GM19452 (cell line): ENCODE data around the gene LARGE2.

ENCODE experiments used
- ATAC-seq: cut with Tn5 transposase; IDR thresholded peaks from one replicate; pipeline ENCODE4 v1.9.1; 2021; ENCODE audit not compliant: unreplicated experiment

Gene LARGE2

DNA sequence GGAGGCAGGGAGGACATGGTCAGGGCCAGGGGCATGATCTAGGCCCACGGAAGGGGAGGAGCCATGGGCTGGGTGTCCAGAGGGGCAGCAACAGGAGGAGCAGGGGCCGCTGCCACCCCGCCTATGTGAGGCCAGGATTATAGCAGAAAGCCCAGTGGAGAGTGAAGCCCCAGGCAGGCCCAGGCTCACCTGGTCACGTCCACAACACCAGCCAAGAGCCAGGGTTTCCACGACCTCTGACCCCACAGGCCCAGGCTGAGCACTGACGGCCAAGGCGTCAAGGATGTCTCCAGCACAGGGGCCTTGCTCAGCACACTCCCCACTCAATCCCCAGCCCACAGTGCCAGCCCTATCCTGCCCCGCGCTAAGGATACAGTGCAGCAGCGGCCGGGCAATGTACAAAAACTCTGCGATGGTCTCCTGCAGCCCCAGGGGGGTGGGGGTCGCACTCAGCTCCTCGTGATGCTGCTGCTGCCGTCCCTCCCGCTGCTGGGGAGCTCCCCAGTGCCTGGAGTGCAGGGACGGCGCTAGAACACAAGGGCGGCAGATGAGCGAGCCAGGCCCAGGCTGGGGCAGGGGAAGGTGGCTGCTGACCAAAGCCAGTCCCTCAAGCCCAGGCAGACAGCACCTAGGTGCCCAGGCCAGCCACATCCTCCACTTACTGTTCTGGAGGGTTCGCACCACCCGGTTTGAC lies 8.4 kb upstream of the LARGE2 start:
- ATAC-seq = no peak

DNA sequence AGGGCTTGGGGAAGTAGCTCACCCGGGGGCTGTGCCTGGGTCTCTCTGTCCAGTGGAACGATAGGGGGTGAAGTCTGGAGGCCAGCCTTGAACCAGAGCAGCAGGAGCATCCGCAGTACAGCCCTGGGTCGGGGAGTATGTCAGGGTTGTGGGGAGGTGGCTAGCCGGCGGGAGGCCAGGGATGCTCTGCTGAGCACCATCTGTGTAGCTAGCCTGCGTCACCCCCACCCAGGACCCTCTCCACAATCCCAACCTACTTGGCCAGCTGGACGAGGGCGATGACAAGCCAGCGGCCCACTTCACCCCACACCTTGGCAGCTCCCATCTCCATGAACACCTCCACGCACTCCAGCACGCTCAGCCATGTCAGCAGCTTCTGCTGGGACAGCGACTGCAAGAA lies 7.0 kb upstream of the LARGE2 start:
- no peak for ATAC-seq

DNA sequence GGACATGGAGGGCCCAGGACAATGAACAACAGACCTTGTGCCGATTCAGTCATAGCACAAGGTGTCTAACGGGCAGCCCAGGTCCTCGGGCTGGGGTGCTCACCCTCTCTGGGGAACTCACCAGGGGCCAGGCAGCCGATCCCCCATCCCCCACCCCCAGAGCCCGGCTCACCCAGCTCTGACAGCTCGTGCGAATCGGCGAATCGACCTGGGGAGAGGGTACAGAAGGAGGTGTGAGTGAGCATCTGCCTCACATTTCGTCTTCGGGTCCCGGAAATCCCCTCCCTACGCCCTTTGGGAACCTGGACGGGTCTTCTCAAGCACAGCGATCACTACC lies 5.2 kb upstream of the LARGE2 start:
- ATAC-seq = peak; percentile 5

DNA sequence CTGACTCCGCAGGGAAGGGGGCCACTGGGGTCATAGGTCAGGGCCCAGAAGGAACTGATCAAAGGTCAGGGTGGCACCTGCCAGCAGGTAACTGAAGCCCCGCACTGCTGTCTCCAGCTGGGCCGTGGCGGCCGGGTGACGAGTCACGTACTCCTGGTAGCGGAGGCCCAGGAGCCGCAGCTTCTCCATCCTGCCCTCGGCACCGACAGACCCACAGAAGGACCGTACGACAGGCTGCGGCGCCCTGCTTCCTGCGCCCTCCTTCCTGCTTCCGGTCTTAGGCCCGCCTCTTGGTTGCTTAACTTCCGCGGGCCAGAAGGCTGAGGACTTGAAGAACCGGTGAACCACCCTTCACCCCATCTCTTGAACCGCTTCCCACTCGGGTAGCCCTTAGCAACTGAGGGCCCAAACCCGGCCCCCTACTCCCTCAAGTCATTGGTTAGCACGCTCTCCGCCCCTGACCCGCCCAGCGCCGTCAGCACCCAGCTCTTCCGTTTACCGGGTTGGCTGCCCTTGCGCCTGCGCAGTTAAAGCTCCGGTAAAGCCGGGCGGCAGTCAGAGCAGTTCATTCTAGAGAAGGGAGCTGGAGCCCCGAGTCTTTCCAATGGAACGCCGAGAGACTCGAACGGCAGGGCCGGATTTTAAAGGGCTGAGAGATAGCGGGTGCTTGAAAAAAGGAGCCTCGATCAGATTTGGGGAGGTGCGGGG lies 4.7 kb upstream of the LARGE2 start, which contains the start of gene PEX16:
Gene PEX16 (minus strand): TSS at position 255 of the 708 bp plus-strand sequence. CDS start 66 bp downstream, at position 189.
- peak; percentile 92 for ATAC-seq

DNA sequence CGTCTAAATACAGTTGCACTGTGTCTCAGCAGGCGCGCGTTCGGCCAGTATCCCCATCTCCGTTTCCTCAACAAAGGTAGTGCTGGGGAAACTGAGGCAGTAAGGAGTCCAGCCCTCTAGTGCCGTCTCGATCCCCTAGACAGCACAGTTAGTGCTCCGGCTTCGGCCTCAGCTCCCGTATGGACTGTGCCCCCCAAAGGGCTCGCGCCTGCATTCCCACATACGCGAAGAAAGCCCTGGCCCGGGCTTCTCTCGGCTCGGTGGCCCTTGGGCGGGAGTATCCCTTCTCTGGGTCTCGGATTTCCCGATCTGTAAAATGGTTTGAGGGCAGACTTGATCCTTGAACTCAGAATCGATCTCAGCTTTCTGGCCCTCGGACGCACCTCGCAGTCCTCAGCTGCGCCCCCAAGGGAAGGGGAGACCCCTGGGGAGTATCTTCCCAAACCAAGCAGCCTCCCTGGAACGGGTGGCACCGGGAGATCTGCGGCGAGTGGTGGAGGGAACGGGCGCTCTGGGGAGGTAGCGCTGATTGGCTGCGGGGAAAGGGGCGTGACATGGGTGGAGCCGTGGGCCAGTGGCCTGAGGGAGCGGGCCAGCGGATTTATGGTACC lies 4.0 kb upstream of the LARGE2 start:
- no peak for ATAC-seq

DNA sequence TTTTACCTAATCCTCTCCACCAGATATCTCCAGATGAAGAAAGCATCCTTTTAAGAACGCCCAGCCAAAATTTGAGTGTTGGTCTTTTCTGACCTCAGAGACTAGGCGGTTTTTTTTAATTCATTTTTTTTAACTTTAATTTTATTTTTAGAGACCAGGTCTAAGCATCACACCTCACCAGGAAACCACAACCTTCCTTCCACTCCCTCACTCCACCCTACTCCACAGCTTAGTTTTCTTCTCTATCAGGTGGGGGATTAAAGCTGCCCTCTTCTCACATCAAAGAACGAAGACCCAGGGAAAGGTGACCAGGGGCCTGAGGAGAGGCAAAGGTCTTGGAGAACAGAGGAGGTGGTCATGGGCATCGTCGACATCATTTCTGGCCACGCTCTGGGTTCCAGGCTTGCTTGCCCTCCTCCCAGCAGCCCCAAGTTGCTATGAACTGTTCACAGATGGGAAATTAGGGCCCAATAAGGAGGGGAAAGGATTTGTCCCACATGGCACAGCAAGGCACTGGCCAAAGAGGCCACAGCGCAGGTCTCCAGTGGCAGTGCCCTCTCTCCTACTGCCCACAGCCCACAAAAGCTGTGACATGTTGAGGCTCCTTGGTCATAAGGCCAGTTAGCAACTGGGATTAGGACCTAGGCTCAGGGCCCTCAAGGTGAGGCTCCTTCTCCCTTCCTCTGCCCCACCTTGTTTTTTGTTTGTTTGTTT lies 3.3 kb upstream of the LARGE2 start:
- ATAC-seq = no peak

DNA sequence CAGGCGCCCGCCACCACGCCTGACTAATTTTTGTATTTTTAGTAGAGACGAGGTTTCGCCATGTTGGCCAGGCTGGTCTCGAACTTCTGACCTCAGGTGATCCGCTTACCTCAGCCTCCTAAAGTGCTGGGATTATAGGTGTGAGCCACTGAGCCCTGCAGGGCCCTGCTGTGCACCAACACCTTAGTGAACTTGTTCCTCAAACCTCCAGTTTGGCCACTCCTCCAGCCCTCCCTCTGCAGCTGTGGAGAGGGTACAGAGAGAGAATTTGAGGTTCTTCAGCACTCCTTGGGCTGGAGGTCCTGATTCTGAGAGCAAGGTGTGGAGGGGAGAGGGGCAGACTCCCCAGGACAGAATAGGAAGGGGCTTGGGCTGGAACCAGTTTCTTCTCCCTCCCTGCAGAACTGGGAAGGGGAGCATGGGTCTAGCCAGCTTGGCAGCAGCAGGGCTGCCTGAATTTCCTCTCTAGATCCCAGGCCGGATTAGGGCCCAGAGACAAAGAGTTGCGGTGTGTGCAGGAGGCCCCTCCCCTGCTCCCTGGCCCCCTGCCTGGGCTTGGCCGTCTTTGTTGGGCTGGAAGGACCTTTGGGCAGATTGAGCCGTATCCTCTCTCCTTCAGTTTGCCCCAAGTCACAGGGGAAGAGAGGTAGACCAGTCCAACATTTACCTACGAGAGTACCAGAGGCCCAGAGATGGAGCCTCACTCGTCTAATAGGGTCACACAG lies 2.5 kb upstream of the LARGE2 start:
- no peak for ATAC-seq

DNA sequence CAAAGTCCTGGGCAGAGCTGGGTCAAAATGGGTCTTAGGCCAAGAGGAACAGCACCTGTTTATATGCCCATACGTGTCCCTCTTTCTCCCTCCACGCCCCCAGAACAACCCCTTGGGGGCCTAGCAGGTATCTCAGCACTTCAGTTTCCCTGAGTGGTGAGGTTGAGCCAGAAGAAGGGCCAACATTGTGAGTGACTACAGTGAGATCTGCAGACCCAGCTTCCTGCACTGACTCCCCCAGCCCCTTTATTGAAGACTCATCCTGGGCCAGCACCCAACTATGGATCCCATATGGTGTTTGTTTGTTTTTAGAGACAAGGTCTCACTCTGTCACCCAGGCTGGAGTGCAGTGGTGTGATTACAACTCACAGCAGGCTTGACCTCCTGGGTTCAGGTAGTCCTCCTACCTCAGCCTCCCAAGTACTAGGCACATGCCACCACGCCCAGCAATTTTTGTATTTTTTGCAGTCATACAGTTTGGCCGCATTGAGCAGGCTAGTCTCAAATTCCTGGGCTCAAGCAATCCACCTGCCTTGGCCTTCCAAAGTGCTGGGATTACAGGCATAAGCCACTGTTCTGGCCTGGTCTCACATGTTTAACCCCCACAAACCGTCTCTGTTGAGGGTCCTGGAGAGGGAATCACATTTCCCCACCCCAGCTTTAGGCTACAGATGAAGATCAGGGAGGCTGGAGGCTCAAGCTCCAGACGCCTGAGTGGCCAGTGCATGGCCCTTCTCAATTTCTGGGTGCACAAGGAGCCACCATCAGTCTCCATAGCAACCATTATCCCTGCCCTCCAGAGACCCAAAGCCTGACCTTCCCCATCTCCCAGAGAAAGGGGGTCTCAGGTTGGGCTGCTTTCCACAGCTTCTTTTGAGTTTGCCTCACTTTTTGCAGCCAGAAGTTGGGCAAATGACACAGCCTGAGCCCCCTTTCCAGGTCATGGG lies 1.7 kb upstream of the LARGE2 start:
- ATAC-seq = no peak

DNA sequence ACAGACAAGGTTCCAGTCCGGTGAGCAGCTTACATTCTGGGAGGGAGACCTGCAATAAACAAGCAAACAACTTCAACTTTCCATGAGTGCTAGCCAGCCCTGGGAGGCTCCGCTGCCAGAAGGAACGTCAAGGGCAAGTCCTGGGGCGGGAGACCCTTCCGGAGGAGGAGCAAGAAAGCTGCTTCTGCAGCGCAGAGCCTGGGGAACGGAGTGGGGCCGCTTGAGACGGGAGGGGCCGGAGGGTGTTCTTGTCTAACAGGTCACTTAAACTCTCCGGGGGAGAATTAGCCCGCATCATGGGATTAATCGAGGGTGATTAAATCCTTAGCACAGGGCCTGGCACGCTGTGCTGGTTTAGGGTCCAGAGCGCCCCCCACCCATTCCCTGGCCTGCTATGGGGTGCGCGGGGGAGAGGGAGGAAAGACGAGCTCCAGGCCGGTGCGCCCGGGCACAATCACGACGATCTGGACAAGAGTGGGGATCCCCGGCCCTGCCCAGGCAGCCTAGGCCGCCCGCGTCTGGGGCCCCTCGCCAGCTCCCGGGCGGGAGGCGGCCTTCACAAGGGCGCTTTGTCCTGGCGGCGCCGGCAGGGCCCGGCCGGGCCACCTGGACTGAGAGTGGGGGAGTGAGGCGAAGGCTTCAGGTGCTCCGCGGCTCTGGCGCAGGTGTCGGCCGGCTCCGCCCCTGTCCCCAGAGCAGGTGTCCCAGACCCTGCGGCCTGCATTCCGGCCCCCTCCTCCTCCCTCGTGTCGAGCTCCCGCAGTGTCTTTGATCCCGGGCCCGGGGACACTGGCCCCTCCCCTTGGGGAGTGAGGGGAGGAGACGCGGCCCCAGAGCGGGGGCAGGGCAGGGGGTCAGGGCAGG lies 663 bp upstream of the LARGE2 start:
- no peak for ATAC-seq

DNA sequence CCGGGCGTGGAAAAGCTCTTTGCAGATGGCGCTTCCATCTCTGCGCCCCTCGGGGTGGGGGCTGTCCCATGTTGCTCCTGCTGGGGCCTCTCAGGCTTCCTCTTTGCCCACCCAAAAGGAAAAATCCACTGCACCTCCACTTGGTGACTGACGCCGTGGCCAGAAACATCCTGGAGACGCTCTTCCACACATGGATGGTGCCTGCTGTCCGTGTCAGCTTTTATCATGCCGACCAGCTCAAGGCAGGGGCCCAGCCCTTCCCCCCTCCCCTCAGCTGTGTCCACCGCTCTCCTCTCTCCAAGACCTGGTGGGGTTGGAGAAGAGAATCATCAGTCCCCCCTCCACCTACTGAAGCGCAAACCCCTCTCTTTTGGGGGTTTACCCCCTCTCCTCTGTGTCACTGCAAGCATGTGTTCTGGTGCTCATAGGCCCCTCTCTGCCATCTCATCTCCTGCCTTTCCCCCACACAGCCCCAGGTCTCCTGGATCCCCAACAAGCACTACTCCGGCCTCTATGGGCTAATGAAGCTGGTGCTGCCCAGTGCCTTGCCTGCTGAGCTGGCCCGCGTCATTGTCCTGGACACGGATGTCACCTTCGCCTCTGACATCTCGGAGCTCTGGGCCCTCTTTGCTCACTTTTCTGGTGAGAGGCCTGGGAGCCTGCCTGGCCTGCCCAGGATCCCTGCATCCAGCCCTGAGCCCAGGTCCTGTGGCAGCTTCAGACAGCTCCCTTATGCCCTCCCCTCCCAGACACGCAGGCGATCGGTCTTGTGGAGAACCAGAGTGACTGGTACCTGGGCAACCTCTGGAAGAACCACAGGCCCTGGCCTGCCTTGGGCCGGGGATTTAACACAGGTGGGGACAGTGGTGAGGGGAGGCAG lies 1.8 kb downstream of the LARGE2 start:
- no peak for ATAC-seq

DNA sequence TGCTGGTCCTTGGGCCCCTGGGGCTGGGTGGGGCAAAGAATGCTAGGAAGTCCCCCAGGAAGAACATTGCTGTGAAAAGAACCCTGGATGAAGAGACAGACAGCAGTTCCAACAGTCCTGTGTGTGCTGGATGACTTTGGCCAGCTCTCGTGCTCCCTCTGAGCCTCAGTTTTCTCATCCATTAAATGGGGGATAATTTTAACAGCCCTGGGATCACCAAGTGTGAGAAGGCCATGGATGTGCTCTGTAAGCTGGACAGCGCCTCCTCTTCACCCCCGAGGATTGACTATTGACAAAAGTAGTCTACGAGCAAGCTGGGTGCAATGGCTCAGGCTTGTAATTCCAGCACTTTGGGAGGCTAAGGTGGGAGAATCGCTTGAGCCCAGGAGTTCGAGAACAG lies 2.5 kb downstream of the LARGE2 start:
- ATAC-seq = no peak

DNA sequence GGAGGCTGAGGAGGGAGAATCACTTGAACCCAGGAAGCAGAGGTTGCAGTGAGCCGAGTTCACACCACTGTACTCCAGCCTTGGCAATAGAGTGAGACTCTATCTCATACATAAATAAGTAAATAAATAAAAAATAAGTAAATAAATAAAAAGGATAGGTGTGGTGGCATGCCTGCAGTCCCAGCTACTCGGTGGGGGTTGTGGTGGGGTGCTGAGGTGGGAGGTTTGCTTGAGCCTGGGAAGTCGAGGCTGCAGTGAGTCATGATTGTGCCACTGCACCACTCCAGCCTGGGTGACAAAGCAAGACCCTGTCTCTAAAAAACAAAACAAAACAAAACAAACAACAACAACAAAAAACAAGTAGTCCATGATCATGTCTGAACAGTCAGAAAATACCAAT lies 3.1 kb downstream of the LARGE2 start:
- no peak for ATAC-seq

DNA sequence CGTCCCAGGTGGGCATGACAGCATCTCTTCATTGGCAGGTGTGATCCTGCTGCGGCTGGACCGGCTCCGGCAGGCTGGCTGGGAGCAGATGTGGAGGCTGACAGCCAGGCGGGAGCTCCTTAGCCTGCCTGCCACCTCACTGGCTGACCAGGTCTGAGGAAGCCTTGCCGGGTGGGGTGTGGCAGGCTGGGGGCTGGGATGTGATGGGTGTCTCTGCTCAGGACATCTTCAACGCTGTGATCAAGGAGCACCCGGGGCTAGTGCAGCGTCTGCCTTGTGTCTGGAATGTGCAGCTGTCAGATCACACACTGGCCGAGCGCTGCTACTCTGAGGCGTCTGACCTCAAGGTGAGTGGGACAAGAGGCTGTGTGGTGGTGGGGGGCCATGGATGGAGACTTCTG lies 3.5 kb downstream of the LARGE2 start:
- ATAC-seq = no peak

DNA sequence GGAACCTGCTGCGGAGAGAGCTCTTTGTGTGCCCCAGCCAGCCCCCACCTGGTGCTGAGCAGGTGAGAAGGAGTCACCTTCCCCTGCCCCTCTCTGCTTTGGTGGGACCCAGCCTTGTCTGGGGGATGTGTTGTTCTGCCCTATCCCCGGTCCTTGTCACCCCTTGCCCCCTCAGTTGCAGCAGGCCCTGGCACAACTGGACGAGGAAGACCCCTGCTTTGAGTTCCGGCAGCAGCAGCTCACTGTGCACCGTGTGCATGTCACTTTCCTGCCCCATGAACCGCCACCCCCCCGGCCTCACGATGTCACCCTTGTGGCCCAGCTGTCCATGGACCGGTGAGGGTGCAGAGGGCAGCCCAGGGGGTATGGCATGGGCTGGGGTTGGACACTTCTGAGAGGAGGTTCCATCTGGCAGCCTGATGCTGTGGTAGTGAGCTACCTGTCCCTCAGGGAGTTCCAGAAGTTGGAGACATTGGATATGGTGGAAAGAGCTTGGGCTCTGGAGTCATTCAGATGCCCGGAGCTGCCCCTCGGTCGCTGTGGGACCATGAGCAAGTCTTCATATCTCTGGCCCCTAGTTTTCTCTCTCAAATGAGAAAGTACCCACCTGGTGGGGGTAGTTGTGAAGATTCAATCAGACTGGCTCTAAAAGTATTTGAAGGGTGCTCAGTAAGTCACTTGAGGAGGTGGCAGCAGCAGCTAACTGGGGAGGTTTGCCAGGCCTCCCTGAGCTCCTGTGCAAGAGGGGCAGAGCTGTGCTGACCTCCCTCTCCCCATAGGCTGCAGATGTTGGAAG lies 4.3 kb downstream of the LARGE2 start:
- ATAC-seq = no peak

DNA sequence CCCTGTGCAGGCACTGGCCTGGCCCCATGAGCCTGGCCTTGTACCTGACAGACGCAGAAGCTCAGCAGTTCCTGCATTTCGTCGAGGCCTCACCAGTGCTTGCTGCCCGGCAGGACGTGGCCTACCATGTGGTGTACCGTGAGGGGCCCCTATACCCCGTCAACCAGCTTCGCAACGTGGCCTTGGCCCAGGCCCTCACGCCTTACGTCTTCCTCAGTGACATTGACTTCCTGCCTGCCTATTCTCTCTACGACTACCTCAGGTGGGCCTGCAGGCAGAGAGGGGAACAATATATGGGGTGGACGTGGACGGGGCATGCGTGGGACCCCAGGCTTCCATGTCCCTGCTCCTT lies 4.9 kb downstream of the LARGE2 start:
- ATAC-seq = no peak

DNA sequence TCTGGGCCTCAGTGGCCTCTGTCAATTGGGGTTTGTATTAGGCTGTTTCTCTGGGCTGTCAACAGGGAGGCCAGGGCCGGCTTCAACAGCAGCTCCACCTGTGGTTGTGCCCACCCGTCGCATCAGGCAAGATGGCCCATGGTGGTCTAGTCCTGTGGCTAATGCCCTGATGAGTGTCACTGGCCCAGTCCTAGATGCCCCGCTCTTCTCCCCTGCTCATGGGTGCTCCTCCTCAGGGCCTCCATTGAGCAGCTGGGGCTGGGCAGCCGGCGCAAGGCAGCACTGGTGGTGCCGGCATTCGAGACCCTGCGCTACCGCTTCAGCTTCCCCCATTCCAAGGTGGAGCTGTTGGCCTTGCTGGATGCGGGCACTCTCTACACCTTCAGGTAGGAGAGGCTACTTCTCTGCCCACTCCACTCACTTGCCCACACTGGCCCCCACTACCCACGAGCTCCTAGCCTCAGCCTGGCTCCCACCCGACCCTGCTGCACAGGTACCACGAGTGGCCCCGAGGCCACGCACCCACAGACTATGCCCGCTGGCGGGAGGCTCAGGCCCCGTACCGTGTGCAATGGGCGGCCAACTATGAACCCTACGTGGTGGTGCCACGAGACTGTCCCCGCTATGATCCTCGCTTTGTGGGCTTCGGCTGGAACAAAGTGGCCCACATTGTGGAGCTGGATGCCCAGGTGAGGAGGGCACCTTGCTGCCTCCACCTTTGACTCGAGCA lies 5.4 kb downstream of the LARGE2 start:
- no peak for ATAC-seq
